H9 (cell line): ENCODE data around the gene PPT1. TPM values are rescaled to one million over a fixed set of nuclear protein-coding genes. Genes with fewer than 3 reads are reported as not detected.

Experiments
- DNase-seq: peaks from one replicate; pipeline ENCODE4 v3.0.0-alpha.2; 2017
- H2AFZ ChIP-seq: one replicate; pipeline ENCODE4 v1.6.1; 2013; ENCODE audit warnings: mild to moderate bottlenecking, low read length, control low read depth, moderate library complexity
- H2AK5ac ChIP-seq: 2 replicates; pipeline ENCODE4 v1.6.1; 2013; ENCODE audit warnings: low read length, control low read depth, mixed read lengths; ENCODE audit not compliant: insufficient read length
- H2BK120ac ChIP-seq: one replicate; pipeline ENCODE4 v1.6.1; 2013; ENCODE audit warnings: low read depth, mild to moderate bottlenecking, low read length, control low read depth, inconsistent platforms; ENCODE audit not compliant: poor library complexity, severe bottlenecking
- H2BK12ac ChIP-seq: 2 replicates; pipeline ENCODE4 v1.6.1; 2013; ENCODE audit warnings: low read length, control low read depth, mixed read lengths, low read depth; ENCODE audit not compliant: insufficient read length
- H2BK15ac ChIP-seq: 2 replicates; pipeline ENCODE4 v1.6.1; 2013; ENCODE audit warnings: low read depth, low read length, control low read depth
- H2BK20ac ChIP-seq: one replicate; pipeline ENCODE4 v1.6.1; 2013; ENCODE audit warnings: low read depth, mild to moderate bottlenecking, low read length, control low read depth, inconsistent platforms; ENCODE audit not compliant: poor library complexity, severe bottlenecking
- H2BK5ac ChIP-seq: 2 replicates; pipeline ENCODE4 v1.6.1; 2013; ENCODE audit warnings: low read length, control low read depth, mixed read lengths; ENCODE audit not compliant: insufficient read length
- H3K14ac ChIP-seq: 2 replicates; pipeline ENCODE4 v1.6.1; 2013; ENCODE audit warnings: low read length, control low read depth; ENCODE audit not compliant: insufficient read depth
- H3K18ac ChIP-seq: 2 replicates; pipeline ENCODE4 v1.6.1; 2013; ENCODE audit warnings: low read depth, mild to moderate bottlenecking, mixed read lengths, low read length, control low read depth; ENCODE audit not compliant: insufficient read length
- H3K23ac ChIP-seq: 2 replicates; pipeline ENCODE4 v1.6.1; 2013; ENCODE audit warnings: low read length, control low read depth, mixed read lengths, low read depth; ENCODE audit not compliant: insufficient read length
- H3K23me2 ChIP-seq: 2 replicates; pipeline ENCODE4 v1.6.1; 2013; ENCODE audit warnings: low read depth, mild to moderate bottlenecking, mixed read lengths, low read length, control low read depth; ENCODE audit not compliant: insufficient read length, poor library complexity, severe bottlenecking
- H3K27ac ChIP-seq: 2 replicates; pipeline ENCODE4 v1.5.1; 2013; ENCODE audit warnings: low read length, control low read depth, mixed read lengths, low read depth; ENCODE audit not compliant: insufficient read length
- H3K27me3 ChIP-seq: 2 replicates; pipeline ENCODE4 v1.6.1; 2013; ENCODE audit warnings: low read length, control low read depth, inconsistent platforms; ENCODE audit not compliant: insufficient read depth
- H3K4ac ChIP-seq: 2 replicates; pipeline ENCODE4 v1.6.1; 2013; ENCODE audit warnings: low read depth, mild to moderate bottlenecking, control low read depth, inconsistent platforms, low read length, moderate library complexity
- H3K4me1 ChIP-seq: 2 replicates; pipeline ENCODE4 v1.6.1; 2013; ENCODE audit warnings: low read length, control low read depth, inconsistent platforms; ENCODE audit not compliant: insufficient read depth
- H3K4me2 ChIP-seq: 2 replicates; pipeline ENCODE4 v1.6.1; 2013; ENCODE audit warnings: low read length, control low read depth, mixed read lengths; ENCODE audit not compliant: insufficient read length, insufficient read depth
- H3K56ac ChIP-seq: 2 replicates; pipeline ENCODE4 v1.6.1; 2013; ENCODE audit warnings: low read depth, mild to moderate bottlenecking, mixed read lengths, low read length, control low read depth; ENCODE audit not compliant: insufficient read length
- H3K79me1 ChIP-seq: 2 replicates; pipeline ENCODE4 v1.6.1; 2013; ENCODE audit warnings: low read depth, mild to moderate bottlenecking, moderate library complexity, low read length, control low read depth, inconsistent platforms; ENCODE audit not compliant: insufficient read depth, poor library complexity, severe bottlenecking
- H3K79me2 ChIP-seq: 2 replicates; pipeline ENCODE4 v1.6.1; 2013; ENCODE audit warnings: low read length, control low read depth, inconsistent platforms; ENCODE audit not compliant: insufficient read depth
- H3K9ac ChIP-seq: 2 replicates; pipeline ENCODE4 v1.6.1; 2013; ENCODE audit warnings: low read length, control low read depth, mixed read lengths; ENCODE audit not compliant: insufficient read length; ENCODE audit errors: extremely low read depth
- H3K9me3 ChIP-seq: one replicate; pipeline ENCODE4 v1.6.1; 2013; ENCODE audit warnings: low read depth, low read length, inconsistent platforms; ENCODE audit not compliant: control insufficient read depth
- H3T11ph ChIP-seq: one replicate; pipeline ENCODE4 v1.6.1; 2013; ENCODE audit warnings: mild to moderate bottlenecking, low read length, control low read depth, inconsistent platforms
- H4K20me1 ChIP-seq: one replicate; pipeline ENCODE4 v1.6.1; 2013; ENCODE audit not compliant: control insufficient read depth, insufficient read length, insufficient read depth
- H4K5ac ChIP-seq: 2 replicates; pipeline ENCODE4 v1.6.1; 2013; ENCODE audit warnings: low read depth, mild to moderate bottlenecking, mixed read lengths, low read length, control low read depth; ENCODE audit not compliant: insufficient read length
- H4K8ac ChIP-seq: replicated peaks from 2 replicates; pipeline ENCODE4 v1.6.1; 2013; ENCODE audit warnings: low read length, control low read depth, mixed read lengths, low read depth; ENCODE audit not compliant: insufficient read length
- H4K91ac ChIP-seq: 2 replicates; pipeline ENCODE4 v1.6.1; 2013; ENCODE audit warnings: low read depth, mild to moderate bottlenecking, moderate library complexity, mixed read lengths, low read length, control low read depth; ENCODE audit not compliant: insufficient read length
- H3K27ac Mint-ChIP-seq, 3 experiments: 2 replicates in 2 of 3; 3 replicates in 1 of 3; pipeline ENCODE4 v1.8.0; 2020 to 2021; ENCODE audit warnings: mixed read lengths in 3 of 3, mild to moderate bottlenecking in 1 of 3, moderate library complexity in 1 of 3
- H3K27me3 Mint-ChIP-seq: 2 replicates; pipeline ENCODE4 v1.8.0; 2021; ENCODE audit warnings: low read depth, mild to moderate bottlenecking, moderate library complexity, mixed read lengths
- H3K36me3 Mint-ChIP-seq, 3 experiments: 2 replicates in 2 of 3; 3 replicates in 1 of 3; pipeline ENCODE4 v1.8.0; 2020 to 2021; ENCODE audit warnings: low read depth in 3 of 3, mixed read lengths in 3 of 3; ENCODE audit not compliant: insufficient read depth in 1 of 3
- H3K4me1 Mint-ChIP-seq, 2 experiments: 2 replicates each; pipeline ENCODE4 v1.8.0; 2020; ENCODE audit warnings: mixed read lengths in 2 of 2
- H3K4me3 Mint-ChIP-seq, 2 experiments: 2 replicates in 1 of 2; 3 replicates in 1 of 2; pipeline ENCODE4 v1.8.0; 2020 to 2021; ENCODE audit warnings: mild to moderate bottlenecking in 2 of 2, mixed read lengths in 2 of 2, moderate library complexity in 1 of 2
- H3K9me3 Mint-ChIP-seq, 2 experiments: 2 replicates in 1 of 2; 3 replicates in 1 of 2; pipeline ENCODE4 v1.8.0; 2020; ENCODE audit warnings: mild to moderate bottlenecking in 2 of 2, mixed read lengths in 2 of 2, moderate library complexity in 1 of 2
- CTCF ChIP-seq: fragments of 200-600 bp; sonication (generic); conservative IDR thresholded peaks from 3 replicates; pipeline ENCODE4 v1.8.0; 2021; ENCODE audit warnings: antibody characterized with exemption, mild to moderate bottlenecking
- WGBS: extraction: QIAGEN DNeasy Blood & Tissue Kit; methylation state at CpG from one replicate; pipeline ENCODE4 v1.1.7; 2013; ENCODE audit warnings: missing lambda C conversion rate, low lambda C conversion rate, mixed read lengths; ENCODE audit not compliant: insufficient read length; ENCODE audit errors: extremely low coverage; 5-methylcytosine and 5-hydroxymethylcytosine counted together
- total RNA-seq: library from RNA; stranded (reverse); gene quantifications from 2 replicates; pipeline ENCODE4 v1.2.1, GENCODE V29; 2021

Gene PPT1
- total RNA-seq, 1 experiment from 2014 or later: 109 TPM

GRCh38 chr1:40034869-40035268 lies 62.2 kb downstream of the PPT1 start:
- no peak overlapping the region for H2BK15ac ChIP-seq
- H3K9ac ChIP-seq: no peak overlapping the region
- no peak overlapping the region for H2AFZ ChIP-seq
- H3K14ac ChIP-seq: no peak overlapping the region
- H3K79me1 ChIP-seq: no peaks in the 10 kb centered on the region
- Mint-ChIP-seq H3K36me3 (no peaks in the 10 kb centered on the region; a peak in 1 of 7 replicates), H3K9me3 (no peaks in the 10 kb centered on the region), H3K27me3 (no peaks in the 10 kb centered on the region), H3K4me3 (no peak overlapping the region), H3K4me1 (peaks cover 7 to 11% of the 10 kb centered on the region in 2 experiments; a peak in 3 of 4 replicates), H3K27ac (no peak overlapping the region)
- no peak overlapping the region for H2BK12ac ChIP-seq
- no peaks in the 10 kb centered on the region for H3K79me2 ChIP-seq
- H3K23ac ChIP-seq: no peak overlapping the region
- no peak overlapping the region for H2AK5ac ChIP-seq
- H3T11ph ChIP-seq: no peak overlapping the region
- H4K91ac ChIP-seq: no peak overlapping the region
- peaks cover 6% of the 10 kb centered on the region for H3K23me2 ChIP-seq
- H4K20me1 ChIP-seq: no peaks in the 10 kb centered on the region
- no peak overlapping the region for H4K5ac ChIP-seq
- no CpG with 5 or more reads among the region's 2 CpGs for WGBS
- no peaks in the 10 kb centered on the region for H3K27me3 ChIP-seq
- DNase-seq: no peak
- no peak overlapping the region for H3K18ac ChIP-seq
- no peak overlapping the region for H2BK20ac ChIP-seq
- no peak for TF ChIP-seq CTCF
- H3K56ac ChIP-seq: no peak overlapping the region
- H4K8ac ChIP-seq: no peak overlapping the region
- H3K4me2 ChIP-seq: no peak overlapping the region
- no peaks in the 10 kb centered on the region for H3K9me3 ChIP-seq
- H2BK120ac ChIP-seq: no peak overlapping the region
- H3K4ac ChIP-seq: no peak overlapping the region
- no peak overlapping the region for H2BK5ac ChIP-seq
- H3K27ac ChIP-seq: no peak overlapping the region
- H3K4me1 ChIP-seq: no peaks in the 10 kb centered on the region
